ENCODE measurements around the gene FUS. TPM values are rescaled to one million over a fixed set of nuclear protein-coding genes. Genes with fewer than 3 reads are reported as not detected.
A peak's percentile ranks its signal among the peaks of the same experiment; 100 is the strongest.

The FUS gene
- polyA plus RNA-seq, 1 donor (not counting 4 experiments of a cell fraction or from before 2014, with no cell fraction given), result 199 TPM

GRCh38 chr16:31182391-31182790 lies 2.5 kb downstream of the FUS start:
- H3K27me3 ChIP-seq (ENCODE audit: control insufficient read depth, extremely low read depth, insufficient read depth, low read length), result no peaks in the 10 kb centered on the region
- peaks cover 21% of the 10 kb centered on the region for H3K4me1 ChIP-seq (ENCODE audit: control insufficient read depth, extremely low read depth, insufficient read depth, low read length)
- no peaks in the 10 kb centered on the region for H3K9me3 ChIP-seq (ENCODE audit: control insufficient read depth, low read depth, low read length)
- TF ChIP-seq CTCF (optimal IDR thresholded peaks at IDR 0.05 in 1 of 3, IDR thresholded peaks at IDR 0.05 in 1 of 3, conservative IDR thresholded peaks at IDR 0.05 in 1 of 3; ENCODE audit: extremely low read depth in 1 of 3, insufficient read depth in 2 of 3, low read length in 3 of 3) (no peak), EZH2 (IDR thresholded peaks at IDR 0.05; ENCODE audit: low read length) (no peak)
- H3K4me2 ChIP-seq (ENCODE audit: control insufficient read depth, extremely low read depth, insufficient read depth, low read depth, low read length), result peak overlapping the region; percentile 98
- no peak for DNase-seq (ENCODE audit: low read depth, low spot score)
- H3K9me1 ChIP-seq (ENCODE audit: control insufficient read depth, extremely low read depth, insufficient read depth, low read length), result peaks cover 6% of the 10 kb centered on the region
- no peak for FAIRE-seq
- no peak overlapping the region for H3K27ac ChIP-seq (ENCODE audit: control insufficient read depth, insufficient read depth, low read length)
- dilution Hi-C loops (cut with MboI; ENCODE audit: extremely low pct_ligation_motif_present, low sequenced_read_pairs), result no loop called here
- no peak overlapping the region for H2AFZ ChIP-seq (ENCODE audit: control insufficient read depth, low read length)
- peaks cover 46% of the 10 kb centered on the region for H4K20me1 ChIP-seq (ENCODE audit: control insufficient read depth, extremely low read depth, insufficient read depth, low read length)
- H3K9ac ChIP-seq (ENCODE audit: control insufficient read depth, extremely low read depth, insufficient read depth, low read length), result peak overlapping the region; percentile 96
- H3K4me3 ChIP-seq (ENCODE audit: control insufficient read depth in 2 of 3, extremely low read depth in 1 of 3, insufficient read depth in 2 of 3, low read depth in 1 of 3, low read length in 3 of 3), result peak overlapping the region; percentile 91 to 93 (median 92)
- peaks cover 31 to 54% of the 10 kb centered on the region in 2 experiments for H3K36me3 ChIP-seq (ENCODE audit: control insufficient read depth in 2 of 2, extremely low read depth in 1 of 2, insufficient read depth in 2 of 2, low read length in 2 of 2)
- peaks cover 72% of the 10 kb centered on the region for H3K79me2 ChIP-seq (ENCODE audit: control insufficient read depth, insufficient read depth, low read length)

- H4K20me1 ChIP-seq (ENCODE audit: control insufficient read depth, extremely low read depth, insufficient read depth, low read length), result peaks cover 46% of the 10 kb centered on the region
- peaks cover 37 to 67% of the 10 kb centered on the region in 2 experiments for H3K36me3 ChIP-seq (ENCODE audit: control insufficient read depth in 2 of 2, extremely low read depth in 1 of 2, insufficient read depth in 2 of 2, low read length in 2 of 2)
- peaks cover 81% of the 10 kb centered on the region for H3K79me2 ChIP-seq (ENCODE audit: control insufficient read depth, insufficient read depth, low read length)
- H3K9ac ChIP-seq (ENCODE audit: control insufficient read depth, extremely low read depth, insufficient read depth, low read length), result no peak overlapping the region
- H3K4me2 ChIP-seq (ENCODE audit: control insufficient read depth, extremely low read depth, insufficient read depth, low read depth, low read length), result no peak overlapping the region
- peaks cover 21% of the 10 kb centered on the region for H3K4me1 ChIP-seq (ENCODE audit: control insufficient read depth, extremely low read depth, insufficient read depth, low read length)
- DNase-seq (ENCODE audit: low read depth, low spot score), result no peak
- no peak overlapping the region for H3K4me3 ChIP-seq (ENCODE audit: control insufficient read depth in 2 of 3, extremely low read depth in 1 of 3, insufficient read depth in 2 of 3, low read depth in 1 of 3, low read length in 3 of 3)
- FAIRE-seq, result no peak
- peaks cover 6% of the 10 kb centered on the region for H3K9me1 ChIP-seq (ENCODE audit: control insufficient read depth, extremely low read depth, insufficient read depth, low read length)
- no peaks in the 10 kb centered on the region for H3K9me3 ChIP-seq (ENCODE audit: control insufficient read depth, low read depth, low read length)
- H3K27me3 ChIP-seq (ENCODE audit: control insufficient read depth, extremely low read depth, insufficient read depth, low read length), result no peaks in the 10 kb centered on the region
- TF ChIP-seq CTCF (optimal IDR thresholded peaks at IDR 0.05 in 1 of 3, IDR thresholded peaks at IDR 0.05 in 1 of 3, conservative IDR thresholded peaks at IDR 0.05 in 1 of 3; ENCODE audit: extremely low read depth in 1 of 3, insufficient read depth in 2 of 3, low read length in 3 of 3) (no peak), EZH2 (IDR thresholded peaks at IDR 0.05; ENCODE audit: low read length) (no peak)
- H3K27ac ChIP-seq (ENCODE audit: control insufficient read depth, insufficient read depth, low read length), result no peak overlapping the region
- dilution Hi-C loops (cut with MboI; ENCODE audit: extremely low pct_ligation_motif_present, low sequenced_read_pairs), result no loop called here
- H2AFZ ChIP-seq (ENCODE audit: control insufficient read depth, low read length), result no peak overlapping the region
These were observed 3.8 kb downstream of the FUS start for GRCh38 chr16:31183432-31184428.
